GM10266 (cell line): ENCODE results near the gene GATA2.

Experiments
- DNase-seq: peaks from one replicate; pipeline ENCODE4 v3.0.0; 2012; ENCODE audit errors: extremely low spot score
- CTCF ChIP-seq: IDR thresholded peaks from 2 replicates; pipeline ENCODE4 v1.5.1; 2012; ENCODE audit warnings: mild to moderate bottlenecking, low read depth; ENCODE audit not compliant: control insufficient read depth, insufficient read depth; ENCODE audit errors: missing control alignments

GATA2 gene

GRCh38 chr3:128490650-128490914, 2.4 kb downstream of the GATA2 start:
- TF ChIP-seq CTCF, result no peak

GRCh38 chr3:128489927-128490649, 2.9 kb downstream of the GATA2 start:
- DNase-seq, result peak; percentile 58
- no peak for TF ChIP-seq CTCF

More at GRCh38 chr3:128490650-128490914, 2.4 kb downstream of the GATA2 start:
- DNase-seq, result no peak

GRCh38 chr3:128489674-128489926, 3.4 kb downstream of the GATA2 start:
- TF ChIP-seq CTCF, result no peak
- no peak for DNase-seq

GRCh38 chr3:128488991-128489673, 3.9 kb downstream of the GATA2 start:
- TF ChIP-seq CTCF, result no peak
- DNase-seq, result peak; percentile 71

- DNase-seq, result peak; percentile 52
- TF ChIP-seq CTCF, result no peak
Observed at GRCh38 chr3:128488636-128488990, 4.4 kb downstream of the GATA2 start.

GRCh38 chr3:128487813-128488635, 5.0 kb downstream of the GATA2 start:
- no peak for TF ChIP-seq CTCF
- DNase-seq, result peak; percentile 82

- DNase-seq, result no peak
- no peak for TF ChIP-seq CTCF
Observed at GRCh38 chr3:128487538-128487812, 5.5 kb downstream of the GATA2 start.
